Uterus (tissue), 4 donors: Measurements from ENCODE around the gene C19orf25. TPM values are rescaled to one million over a fixed set of nuclear protein-coding genes. Genes with fewer than 3 reads are reported as not detected.

ENCODE experiments used
- DNase-seq, 2 donors: peaks; one replicate each; pipeline ENCODE4 v3.0.0-alpha.2; 2019 to 2020
- H3K27ac ChIP-seq, 2 donors: fragments of 200-600 bp; sonication (generic); 1 replicate in 1 of 2; 2 replicates in 1 of 2; pipeline ENCODE4 v1.5.1; 2016 to 2018
- H3K27me3 ChIP-seq, 2 donors: fragments of 200-600 bp; sonication (generic); one replicate each; pipeline ENCODE4 v1.5.1; 2018 to 2019; ENCODE audit warnings: control low read depth in 1 of 2
- H3K36me3 ChIP-seq, 2 donors: fragments of 200-600 bp; sonication (generic); one replicate each; pipeline ENCODE4 v1.5.1; 2019; ENCODE audit warnings: control low read depth in 1 of 2
- H3K4me1 ChIP-seq, 2 donors: fragments of 200-600 bp; sonication (generic); one replicate each; pipeline ENCODE4 v1.5.1; 2018 to 2019; ENCODE audit warnings: control low read depth in 1 of 2
- H3K4me3 ChIP-seq, 2 donors: fragments of 200-600 bp; sonication (generic); 1 replicate in 1 of 2; 2 replicates in 1 of 2; pipeline ENCODE4 v1.5.1; 2018 to 2019; ENCODE audit warnings: mild to moderate bottlenecking in 1 of 2
- H3K9me3 ChIP-seq, 2 donors: fragments of 200-600 bp; sonication (generic); one replicate each; pipeline ENCODE4 v1.5.1; 2019; ENCODE audit warnings: control low read depth in 1 of 2
- CTCF ChIP-seq, 4 experiments: fragments of 200-600 bp in 2 of 4; fragments of 450-650 bp in 2 of 4; sonication (generic) in 2 of 4; IDR thresholded peaks; one replicate each; pipeline ENCODE4 v1.5.1; 2016 to 2019; ENCODE audit warnings: antibody characterized with exemption in 4 of 4, mild to moderate bottlenecking in 2 of 4, moderate library complexity in 1 of 4
- POLR2A ChIP-seq, 2 donors: fragments of 450-650 bp; IDR thresholded peaks; one replicate each; pipeline ENCODE4 v1.6.1; 2016; ENCODE audit warnings: antibody characterized with exemption in 2 of 2, mild to moderate bottlenecking in 1 of 2, moderate library complexity in 1 of 2
- intact Hi-C: fragments of 100-400 bp; cut with DNase I; formaldehyde crosslinking; loops from one replicate; pipeline ENCODE4 v1.15.1; 2023; ENCODE audit warnings: low total_unique reads
- total RNA-seq, 4 donors: library from RNA; depleted of rRNA in 3 of 4; stranded (reverse); fragments of >200 nt in 3 of 4; gene quantifications; one replicate each; pipeline versions ENCODE4 v1.1.0 to v1.2.4, GENCODE V29; 2014 to 2023
- donor health status: DM: yes; HTN: yes; CAD: no.

The C19orf25 gene
- total RNA-seq, 4 donors from 2014 or later = 17.7 to 32.9 (median 28.9) TPM

DNA sequence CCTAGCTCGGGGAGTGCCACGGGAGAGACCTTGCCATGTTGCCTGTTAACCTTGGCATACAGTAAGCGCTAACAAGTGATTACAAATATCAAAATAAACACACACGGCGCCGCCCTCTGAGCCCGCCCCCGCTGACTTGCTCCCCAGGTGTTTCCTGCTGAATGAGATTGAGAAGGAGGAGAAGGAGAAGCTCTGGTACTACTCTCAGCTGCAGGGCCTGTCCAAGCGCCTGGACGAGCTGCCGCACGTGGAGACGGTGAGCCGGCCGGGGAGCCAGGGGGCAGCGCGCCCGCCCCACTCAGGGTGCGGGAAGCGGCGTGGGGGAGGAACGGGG, 24.0 kb downstream of the C19orf25 start:
- Histone ChIP-seq H3K27ac (no peak overlapping the region), H3K9me3 (no peaks in the 10 kb centered on the region), H3K4me1 (peaks cover 0 to 13% of the 10 kb centered on the region in 2 donors), H3K4me3 (no peak overlapping the region), H3K36me3 (no peaks in the 10 kb centered on the region), H3K27me3 (peaks cover 31 to 59% of the 10 kb centered on the region in 2 donors)
- intact Hi-C loops = no loop called here
- TF ChIP-seq CTCF (IDR thresholded peaks at IDR 0.05) (no peak), POLR2A (IDR thresholded peaks at IDR 0.05) (no peak)
- no peak for DNase-seq

DNA sequence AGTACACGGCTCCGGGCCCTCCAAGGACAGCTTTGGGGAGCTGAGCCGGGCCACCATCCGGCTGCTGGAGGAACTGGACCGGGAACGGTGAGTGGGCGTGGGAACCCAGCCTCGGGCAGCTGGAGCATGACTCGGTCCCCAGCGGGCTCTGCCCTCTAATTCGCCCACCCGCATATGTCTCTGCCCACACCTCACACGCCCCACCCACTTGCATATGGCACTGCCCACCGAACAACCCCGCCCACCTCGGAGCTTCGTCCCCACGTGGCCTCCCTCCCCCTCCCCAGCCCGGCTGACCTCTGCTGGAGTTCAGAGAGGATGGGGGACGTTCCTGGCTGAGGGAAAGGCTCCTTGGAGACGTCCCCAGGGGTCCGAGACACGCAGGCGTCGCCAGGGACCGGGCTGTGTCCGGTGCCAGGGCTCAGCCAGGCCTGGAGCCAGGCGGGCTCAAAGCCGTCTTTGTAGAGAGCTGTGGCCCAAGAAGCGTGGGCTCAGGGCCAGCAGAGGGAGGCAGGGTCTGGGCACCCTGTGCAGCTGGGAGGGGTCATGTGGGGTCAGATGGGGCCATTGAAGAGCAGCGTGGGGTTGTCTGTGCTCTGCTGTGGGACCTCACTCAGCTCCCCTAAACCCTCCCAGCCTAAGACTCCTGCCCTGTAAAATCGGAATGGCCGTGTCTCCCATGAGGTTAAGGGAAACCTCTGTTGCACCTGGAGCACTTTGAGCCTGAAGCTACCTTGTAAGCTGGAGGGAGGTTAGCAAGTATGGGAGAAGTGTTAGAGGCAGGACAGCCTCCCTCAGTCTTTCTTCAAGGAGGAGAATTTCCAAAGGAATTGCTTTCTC, 25.3 kb downstream of the C19orf25 start:
- no peak for TF ChIP-seq POLR2A (IDR thresholded peaks at IDR 0.05)
- TF ChIP-seq CTCF (IDR thresholded peaks at IDR 0.05) = no peak
- no peak overlapping the region for H3K4me3 ChIP-seq
- no peak overlapping the region for H3K27ac ChIP-seq
- no peaks in the 10 kb centered on the region for H3K36me3 ChIP-seq
- peaks cover 0 to 13% of the 10 kb centered on the region in 2 donors for H3K4me1 ChIP-seq
- intact Hi-C loops = no loop called here
- H3K9me3 ChIP-seq = no peaks in the 10 kb centered on the region
- peak in 1 of 2 donors; percentile 16 for DNase-seq
- H3K27me3 ChIP-seq = peaks cover 31 to 63% of the 10 kb centered on the region in 2 donors

GRCh38 chr19:1452802-1453524, 26.1 kb downstream of the C19orf25 start:
- no peak for TF ChIP-seq POLR2A (IDR thresholded peaks at IDR 0.05)
- no peak for TF ChIP-seq CTCF (IDR thresholded peaks at IDR 0.05)
- H3K27me3 ChIP-seq = peaks cover 31 to 63% of the 10 kb centered on the region in 2 donors
- DNase-seq = no peak
- H3K9me3 ChIP-seq = no peaks in the 10 kb centered on the region
- intact Hi-C loops = no loop called here
- H3K27ac ChIP-seq = no peak overlapping the region
- no peak overlapping the region for H3K4me3 ChIP-seq
- H3K4me1 ChIP-seq = peaks cover 0 to 13% of the 10 kb centered on the region in 2 donors
- no peaks in the 10 kb centered on the region for H3K36me3 ChIP-seq

- Histone ChIP-seq H3K9me3 (no peaks in the 10 kb centered on the region), H3K36me3 (no peaks in the 10 kb centered on the region), H3K4me3 (no peak overlapping the region), H3K4me1 (peaks cover 0 to 13% of the 10 kb centered on the region in 2 donors), H3K27ac (no peak overlapping the region), H3K27me3 (peaks cover 33 to 68% of the 10 kb centered on the region in 2 donors)
- TF ChIP-seq CTCF (IDR thresholded peaks at IDR 0.05) (no peak), POLR2A (IDR thresholded peaks at IDR 0.05) (no peak)
- DNase-seq = no peak
- intact Hi-C loops = no loop called here
These were observed 26.9 kb downstream of the C19orf25 start for GRCh38 chr19:1451916-1452801.
